Loucy (cell line): ENCODE measurements around the gene ZNF655.

Experiments
- H2AFZ ChIP-seq: fragments of 200-600 bp; sonication (generic); 2 replicates; pipeline ENCODE4 v1.6.0; 2016; ENCODE audit warnings: antibody characterized with exemption, mild to moderate bottlenecking, low read length, moderate library complexity
- H3F3A ChIP-seq: fragments of 200-600 bp; 2 replicates; pipeline ENCODE4 v1.6.0; 2016; ENCODE audit warnings: antibody characterized with exemption, low read depth, mild to moderate bottlenecking
- H3K27me3 ChIP-seq: fragments of 200-600 bp; sonication (generic); 2 replicates; pipeline ENCODE4 v1.6.1; 2014; ENCODE audit warnings: low read length, mild to moderate bottlenecking; ENCODE audit not compliant: insufficient read depth, poor library complexity, severe bottlenecking
- H3K36me3 ChIP-seq: fragments of 200-600 bp; sonication (generic); 2 replicates; pipeline ENCODE4 v1.6.1; 2016; ENCODE audit warnings: low read length; ENCODE audit not compliant: insufficient read depth
- H3K4me1 ChIP-seq: fragments of 200-600 bp; sonication (generic); 2 replicates; pipeline ENCODE4 v1.5.1; 2014; ENCODE audit warnings: low read length, mild to moderate bottlenecking; ENCODE audit not compliant: insufficient read depth, poor library complexity, severe bottlenecking
- H3K4me2 ChIP-seq: fragments of 200-600 bp; sonication (generic); 2 replicates; pipeline ENCODE4 v1.6.0; 2014; ENCODE audit warnings: antibody characterized with exemption, low read length, low read depth, mild to moderate bottlenecking; ENCODE audit not compliant: poor library complexity, severe bottlenecking
- H3K4me3 ChIP-seq: fragments of 200-600 bp; sonication (generic); 2 replicates; pipeline ENCODE4 v1.5.1; 2014; ENCODE audit warnings: low read length, mild to moderate bottlenecking, mixed read lengths; ENCODE audit not compliant: poor library complexity, severe bottlenecking
- H3K79me2 ChIP-seq: fragments of 200-600 bp; sonication (generic); 2 replicates; pipeline ENCODE4 v1.6.1; 2014; ENCODE audit warnings: low read length; ENCODE audit not compliant: insufficient read depth
- H3K9ac ChIP-seq: fragments of 200-600 bp; sonication (generic); 2 replicates; pipeline ENCODE4 v1.6.0; 2014; ENCODE audit warnings: mild to moderate bottlenecking, low read depth, low read length, moderate library complexity; ENCODE audit not compliant: poor library complexity, severe bottlenecking
- H3K9me2 ChIP-seq: fragments of 200-600 bp; sonication (generic); replicated peaks from 2 replicates; pipeline ENCODE4 v1.6.1; 2016; ENCODE audit warnings: low read depth, low read length, mixed read lengths
- H3K9me3 ChIP-seq: fragments of 200-600 bp; sonication (generic); 2 replicates; pipeline ENCODE4 v1.6.1; 2014; ENCODE audit warnings: mild to moderate bottlenecking, antibody characterized with exemption, low read length, low read depth; ENCODE audit not compliant: insufficient read depth
- H4K20me1 ChIP-seq: fragments of 200-600 bp; sonication (generic); 2 replicates; pipeline ENCODE4 v1.6.0; 2014; ENCODE audit warnings: antibody characterized with exemption, low read length, mild to moderate bottlenecking; ENCODE audit not compliant: insufficient read depth, poor library complexity, severe bottlenecking
- EZH2phosphoT487 ChIP-seq: fragments of 200-600 bp; IDR thresholded peaks from 2 replicates; pipeline ENCODE4 v1.6.1; 2018; ENCODE audit warnings: antibody characterized with exemption, mild to moderate bottlenecking, moderate library complexity, borderline replicate concordance
- TF ChIP-seq, protein P1 (sequence below): fragments of 200-600 bp; sonication (generic); conservative IDR thresholded peaks from 2 replicates; pipeline ENCODE4 v1.5.1; 2014; ENCODE audit warnings: mild to moderate bottlenecking, antibody characterized with exemption, low read length

The ZNF655 gene

DNA sequence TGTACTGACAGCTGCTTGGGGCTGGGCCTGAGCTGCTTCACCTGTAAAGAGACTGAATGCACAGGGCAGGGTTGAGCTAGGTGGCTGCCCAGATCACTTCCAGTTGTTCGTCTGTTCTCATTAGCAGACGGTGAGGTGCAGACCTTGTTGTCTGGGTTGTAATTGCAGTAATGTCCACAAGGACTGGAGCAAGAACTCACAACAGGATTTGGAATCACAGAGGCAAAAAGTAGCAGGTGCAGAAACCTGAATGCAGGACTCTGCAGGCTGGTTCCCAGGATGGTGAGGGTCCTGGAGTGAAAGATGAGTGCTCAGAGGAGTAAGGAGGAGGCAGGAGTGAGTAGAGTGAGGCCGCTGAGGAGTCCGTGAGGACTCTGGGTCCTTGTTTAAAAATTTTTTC lies 67.5 kb downstream of the ZNF655 start:
- Histone ChIP-seq H4K20me1 (no peaks in the 10 kb centered on the region), H3K36me3 (peaks cover 67% of the 10 kb centered on the region; the same call in 1 of the 2 replicates), H3K9ac (peak overlapping the region; percentile 90), H3K9me3 (no peaks in the 10 kb centered on the region), H3K4me2 (peak overlapping the region; percentile 100), H3F3A (peaks cover 4% of the 10 kb centered on the region; the same call in 1 of the 2 replicates), H2AFZ (no peak overlapping the region), H3K4me1 (peaks cover 56% of the 10 kb centered on the region), H3K79me2 (peaks cover 53% of the 10 kb centered on the region), H3K4me3 (peak overlapping the region; percentile 76), H3K9me2 (no peaks in the 10 kb centered on the region), H3K27me3 (no peaks in the 10 kb centered on the region)
- no peak for TF ChIP-seq EZH2phosphoT487
- TF ChIP-seq, protein P1, sequence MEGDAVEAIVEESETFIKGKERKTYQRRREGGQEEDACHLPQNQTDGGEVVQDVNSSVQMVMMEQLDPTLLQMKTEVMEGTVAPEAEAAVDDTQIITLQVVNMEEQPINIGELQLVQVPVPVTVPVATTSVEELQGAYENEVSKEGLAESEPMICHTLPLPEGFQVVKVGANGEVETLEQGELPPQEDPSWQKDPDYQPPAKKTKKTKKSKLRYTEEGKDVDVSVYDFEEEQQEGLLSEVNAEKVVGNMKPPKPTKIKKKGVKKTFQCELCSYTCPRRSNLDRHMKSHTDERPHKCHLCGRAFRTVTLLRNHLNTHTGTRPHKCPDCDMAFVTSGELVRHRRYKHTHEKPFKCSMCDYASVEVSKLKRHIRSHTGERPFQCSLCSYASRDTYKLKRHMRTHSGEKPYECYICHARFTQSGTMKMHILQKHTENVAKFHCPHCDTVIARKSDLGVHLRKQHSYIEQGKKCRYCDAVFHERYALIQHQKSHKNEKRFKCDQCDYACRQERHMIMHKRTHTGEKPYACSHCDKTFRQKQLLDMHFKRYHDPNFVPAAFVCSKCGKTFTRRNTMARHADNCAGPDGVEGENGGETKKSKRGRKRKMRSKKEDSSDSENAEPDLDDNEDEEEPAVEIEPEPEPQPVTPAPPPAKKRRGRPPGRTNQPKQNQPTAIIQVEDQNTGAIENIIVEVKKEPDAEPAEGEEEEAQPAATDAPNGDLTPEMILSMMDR = peak; percentile 25; the same call in 1 of the 2 replicates
